SK-N-SH (cell line): ENCODE results near the gene DDX54. TPM values are rescaled to one million over a fixed set of nuclear protein-coding genes. Genes with fewer than 3 reads are reported as not detected.

Source experiments
- CTCF ChIA-PET: fragments of 300-600, 350-600 bp; formaldehyde crosslinking; extraction: SDS; loops from one replicate; lab custom pipeline; 2021; lab: Yijun Ruan, JAX
- POLR2A ChIA-PET: fragments of 350-600 bp; sonication (Branson Sonifier 250); formaldehyde crosslinking; extraction: SDS; loops from one replicate; lab custom pipeline; 2020; ENCODE audit warnings: antibody characterized with exemption, inconsistent platforms; lab: Yijun Ruan, JAX
- DNase-seq: peaks from one replicate; pipeline ENCODE4 v3.0.0; 2012
- H2AFZ ChIP-seq: fragments of 200-600 bp; sonication (generic); 2 replicates; pipeline ENCODE4 v1.8.1; 2016; ENCODE audit warnings: antibody characterized with exemption, mild to moderate bottlenecking, low read depth
- H3F3A ChIP-seq: fragments of 200-600 bp; sonication (generic); replicated peaks from 2 replicates; pipeline ENCODE3; 2016; ENCODE audit warnings: antibody characterized with exemption, mild to moderate bottlenecking; ENCODE audit not compliant: insufficient read depth
- H3K27ac ChIP-seq, 2 experiments: fragments of 200-500 bp in 1 of 2; fragments of 200-600 bp in 1 of 2; sonication (Bioruptor generic) in 1 of 2; sonication (generic), shearing (Covaris generic) in 1 of 2; 2 replicates each; pipeline versions ENCODE4 v1.5.1 to v1.6.1; 2014 to 2016; ENCODE audit warnings: low read depth in 2 of 2, inconsistent platforms in 1 of 2, low read length in 1 of 2, mild to moderate bottlenecking in 1 of 2, mixed read lengths in 1 of 2
- H3K27me3 ChIP-seq: fragments of 200-600 bp; sonication (generic), shearing (Covaris generic); 2 replicates; pipeline ENCODE4 v1.6.1; 2016; ENCODE audit warnings: mixed run types; ENCODE audit not compliant: insufficient read depth
- H3K36me3 ChIP-seq, 2 experiments: fragments of 200-500 bp in 1 of 2; fragments of 200-600 bp in 1 of 2; sonication (Bioruptor generic) in 1 of 2; sonication (generic) in 1 of 2; replicated peaks in 1 of 2; 2 replicates each; pipeline versions ENCODE3 to v1.5.1; 2014 to 2016; ENCODE audit warnings: low read length in 1 of 2, mild to moderate bottlenecking in 1 of 2; ENCODE audit not compliant: insufficient read depth in 2 of 2, control insufficient read depth in 1 of 2
- H3K4me1 ChIP-seq, 2 experiments: fragments of 200-500 bp in 1 of 2; fragments of 200-600 bp in 1 of 2; sonication (Bioruptor generic) in 1 of 2; sonication (generic), shearing (Covaris generic) in 1 of 2; 2 replicates each; pipeline versions ENCODE4 v1.5.1 to v1.6.1; 2014 to 2016; ENCODE audit warnings: low read depth in 1 of 2, low read length in 1 of 2, mixed run types in 1 of 2; ENCODE audit not compliant: insufficient read depth in 2 of 2, control insufficient read depth in 1 of 2
- H3K4me2 ChIP-seq: fragments of 200-600 bp; sonication (generic), shearing (Covaris generic); 2 replicates; pipeline ENCODE4 v1.6.1; 2017; ENCODE audit warnings: mixed run types
- H3K4me3 ChIP-seq, 2 experiments: fragments of 200-500 bp in 1 of 2; fragments of 200-600 bp in 1 of 2; sonication (Bioruptor generic) in 1 of 2; sonication (generic), shearing (Covaris generic) in 1 of 2; 2 replicates each; pipeline versions ENCODE4 v1.5.1 to v1.8.1; 2014 to 2016; ENCODE audit warnings: low read depth in 2 of 2, inconsistent platforms in 1 of 2, low read length in 1 of 2, mild to moderate bottlenecking in 1 of 2, mixed read lengths in 1 of 2, moderate library complexity in 1 of 2
- H3K79me2 ChIP-seq: fragments of 200-600 bp; sonication (generic); 2 replicates; pipeline ENCODE4 v1.8.1; 2017; ENCODE audit warnings: mild to moderate bottlenecking; ENCODE audit not compliant: insufficient read depth
- H3K9ac ChIP-seq: fragments of 200-600 bp; sonication (generic); 2 replicates; pipeline ENCODE4 v1.6.1; 2017; ENCODE audit warnings: mixed run types
- H3K9me2 ChIP-seq: fragments of 200-600 bp; sonication (generic); 2 replicates; pipeline ENCODE4 v1.6.1; 2017; ENCODE audit warnings: mixed run types
- H3K9me3 ChIP-seq: fragments of 200-600 bp; sonication (generic); 2 replicates; pipeline ENCODE4 v1.6.1; 2017; ENCODE audit warnings: mixed run types, mild to moderate bottlenecking, moderate library complexity
- H4K20me1 ChIP-seq: fragments of 200-600 bp; sonication (generic); 2 replicates; pipeline ENCODE4 v1.6.1; 2017; ENCODE audit warnings: mild to moderate bottlenecking, mixed run types; ENCODE audit not compliant: insufficient read depth
- CHD2 ChIP-seq: fragments of 150-350 bp; IDR thresholded peaks from 2 replicates; pipeline ENCODE4 v1.6.1; 2018; ENCODE audit warnings: low read length; ENCODE audit not compliant: partially characterized antibody
- EP300 ChIP-seq, 2 experiments: IDR thresholded peaks; 2 replicates each; pipeline versions ENCODE4 v1.4.0 to v1.6.1; 2012; ENCODE audit warnings: borderline replicate concordance in 1 of 2, low read depth in 1 of 2, low read length in 1 of 2
- EZH2phosphoT487 ChIP-seq: fragments of 200-600 bp; sonication (generic); IDR thresholded peaks from 2 replicates; pipeline ENCODE4 v1.6.1; 2017; ENCODE audit warnings: low read depth, mixed run types, mild to moderate bottlenecking, antibody characterized with exemption, moderate library complexity, borderline replicate concordance
- FOXJ3 ChIP-seq: sonication (generic); formaldehyde crosslinking; IDR thresholded peaks from 2 replicates; pipeline ENCODE4 v1.5.1; 2020; ENCODE audit warnings: mild to moderate bottlenecking, missing genetic modification reagents
- GATA2 ChIP-seq: sonication (generic); formaldehyde crosslinking; IDR thresholded peaks from 2 replicates; pipeline ENCODE4 v1.5.0; 2020; ENCODE audit warnings: mild to moderate bottlenecking, missing genetic modification reagents
- MXI1 ChIP-seq: IDR thresholded peaks from 2 replicates; pipeline ENCODE4 v1.6.1; 2012; ENCODE audit warnings: mild to moderate bottlenecking, low read depth, low read length, improper control_type of control experiment
- NFIC ChIP-seq: IDR thresholded peaks from 2 replicates; pipeline ENCODE4 v1.4.0; 2012; ENCODE audit warnings: borderline replicate concordance
- PBX3 ChIP-seq: IDR thresholded peaks from 2 replicates; pipeline ENCODE4; 2012
- POLR2AphosphoS5 ChIP-seq: IDR thresholded peaks from 2 replicates; pipeline ENCODE4 v1.6.1; 2012; ENCODE audit warnings: low read depth, low read length
- RAD21 ChIP-seq: IDR thresholded peaks from 2 replicates; pipeline ENCODE4 v1.6.1; 2012; ENCODE audit warnings: mild to moderate bottlenecking, low read length
- REST ChIP-seq: IDR thresholded peaks from 2 replicates; pipeline ENCODE4 v1.6.1; 2012; ENCODE audit warnings: mild to moderate bottlenecking, low read depth, low read length, moderate library complexity
- RXRA ChIP-seq: IDR thresholded peaks from 2 replicates; pipeline ENCODE4 v1.4.0; 2012; ENCODE audit warnings: low read depth, mild to moderate bottlenecking, borderline replicate concordance
- SIN3A ChIP-seq: IDR thresholded peaks from 2 replicates; pipeline ENCODE4 v1.6.1; 2012; ENCODE audit warnings: low read depth, mild to moderate bottlenecking, low read length, moderate library complexity, borderline replicate concordance
- TAF1 ChIP-seq: IDR thresholded peaks from 2 replicates; pipeline ENCODE4 v1.6.1; 2012; ENCODE audit warnings: low read depth, mild to moderate bottlenecking, low read length, moderate library complexity, borderline replicate concordance
- TEAD4 ChIP-seq: IDR thresholded peaks from 2 replicates; pipeline ENCODE4 v1.4.0; 2012; ENCODE audit warnings: mild to moderate bottlenecking, borderline replicate concordance; ENCODE audit not compliant: insufficient read depth
- USF1 ChIP-seq: IDR thresholded peaks from 2 replicates; pipeline ENCODE4 v1.4.0; 2012; ENCODE audit warnings: low read depth, borderline replicate concordance
- YY1 ChIP-seq: IDR thresholded peaks from 2 replicates; pipeline ENCODE4 v1.4.0; 2012; ENCODE audit warnings: low read depth, mild to moderate bottlenecking
- WGBS: methylation state at CpG from one replicate; pipeline ENCODE4 v1.1.6; 2017; ENCODE audit warnings: low lambda C conversion rate; 5-methylcytosine and 5-hydroxymethylcytosine counted together
- polyA plus RNA-seq, 3 experiments: library from polyadenylated mRNA; depleted of rRNA; stranded (reverse); fragments of >200 nt; gene quantifications; 2 replicates each; pipeline ENCODE4 v1.2.3, GENCODE V29; 2012
- TF ChIP-seq, protein P1 (sequence below): fragments of 200-600 bp; sonication (generic); IDR thresholded peaks from 2 replicates; pipeline ENCODE4 v1.6.1; 2017; ENCODE audit warnings: antibody characterized with exemption, mild to moderate bottlenecking, moderate library complexity

The DDX54 gene
- polyA plus RNA-seq, 1 of the 3 experiments (the other 2 are of a cell fraction): 69.9 TPM

- H2AFZ ChIP-seq: no peak overlapping the region
- CTCF ChIA-PET: no interaction called here
- no peak overlapping the region for H3K9ac ChIP-seq
- H3K4me1 ChIP-seq: peaks cover 5 to 13% of the 10 kb centered on the region in 2 experiments; a peak in 3 of 4 replicates
- H3K9me3 ChIP-seq: no peaks in the 10 kb centered on the region
- 92% methylated on average over 5 of the region's 5 CpGs for WGBS
- no peaks in the 10 kb centered on the region for H3K27me3 ChIP-seq
- peaks cover 9% of the 10 kb centered on the region; the same call in 1 of the 2 replicates for H3K79me2 ChIP-seq
- H3K36me3 ChIP-seq: peaks cover 4 to 8% of the 10 kb centered on the region in 2 experiments
- no peak for DNase-seq
- POLR2A ChIA-PET: no interaction called here
- TF ChIP-seq POLR2AphosphoS5 (no peak), TAF1 (no peak), RAD21 (no peak), EZH2phosphoT487 (no peak), YY1 (no peak), TEAD4 (no peak), FOXJ3 (CRISPR knock-in tag) (no peak), PBX3 (no peak), EP300 (IDR thresholded peaks at IDR 0.05; ENCODE audit: borderline replicate concordance in 1 of 2, low read depth in 1 of 2, low read length in 1 of 2) (no peak), CHD2 (no peak), GATA2 (CRISPR knock-in tag) (no peak), RXRA (no peak), SIN3A (no peak), REST (no peak), NFIC (no peak), USF1 (no peak), MXI1 (no peak)
- TF ChIP-seq, protein P1, sequence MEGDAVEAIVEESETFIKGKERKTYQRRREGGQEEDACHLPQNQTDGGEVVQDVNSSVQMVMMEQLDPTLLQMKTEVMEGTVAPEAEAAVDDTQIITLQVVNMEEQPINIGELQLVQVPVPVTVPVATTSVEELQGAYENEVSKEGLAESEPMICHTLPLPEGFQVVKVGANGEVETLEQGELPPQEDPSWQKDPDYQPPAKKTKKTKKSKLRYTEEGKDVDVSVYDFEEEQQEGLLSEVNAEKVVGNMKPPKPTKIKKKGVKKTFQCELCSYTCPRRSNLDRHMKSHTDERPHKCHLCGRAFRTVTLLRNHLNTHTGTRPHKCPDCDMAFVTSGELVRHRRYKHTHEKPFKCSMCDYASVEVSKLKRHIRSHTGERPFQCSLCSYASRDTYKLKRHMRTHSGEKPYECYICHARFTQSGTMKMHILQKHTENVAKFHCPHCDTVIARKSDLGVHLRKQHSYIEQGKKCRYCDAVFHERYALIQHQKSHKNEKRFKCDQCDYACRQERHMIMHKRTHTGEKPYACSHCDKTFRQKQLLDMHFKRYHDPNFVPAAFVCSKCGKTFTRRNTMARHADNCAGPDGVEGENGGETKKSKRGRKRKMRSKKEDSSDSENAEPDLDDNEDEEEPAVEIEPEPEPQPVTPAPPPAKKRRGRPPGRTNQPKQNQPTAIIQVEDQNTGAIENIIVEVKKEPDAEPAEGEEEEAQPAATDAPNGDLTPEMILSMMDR: no peak
- TF ChIP-seq, all 33 proteins: peak for 0
- H3K4me2 ChIP-seq: no peak overlapping the region
- H4K20me1 ChIP-seq: no peaks in the 10 kb centered on the region
- no peak overlapping the region for H3K27ac ChIP-seq
- H3K4me3 ChIP-seq: no peak overlapping the region
- H3K9me2 ChIP-seq: no peaks in the 10 kb centered on the region
- peaks cover 16% of the 10 kb centered on the region for H3F3A ChIP-seq
Measured at GRCh38 chr12:113227686-113228391, 42.6 kb upstream of the DDX54 start.
